Vagina (tissue), 2 donors: ENCODE data around the gene DSPP. TPM values are rescaled to one million over a fixed set of nuclear protein-coding genes. Genes with fewer than 3 reads are reported as not detected.
A peak's percentile ranks its signal among the peaks of the same experiment; 100 is the strongest.

Experiments used
- DNase-seq, 2 donors: peaks; one replicate each; pipeline ENCODE4 v3.0.0-alpha.2; 2017; ENCODE audit errors: extremely low spot score in 2 of 2
- H3K27ac ChIP-seq: fragments of 200-600 bp; sonication (generic); one replicate; pipeline ENCODE4 v1.5.1; 2019
- H3K27me3 ChIP-seq: fragments of 200-600 bp; sonication (generic); one replicate; pipeline ENCODE4 v1.5.1; 2019
- H3K36me3 ChIP-seq, 2 donors: fragments of 200-600 bp; sonication (generic); one replicate each; pipeline ENCODE4 v1.5.1; 2017 to 2019
- H3K4me1 ChIP-seq: fragments of 200-600 bp; sonication (generic); one replicate; pipeline ENCODE4 v1.5.1; 2019
- H3K4me3 ChIP-seq, 2 donors: fragments of 200-600 bp; sonication (generic); 1 replicate in 1 of 2; 2 replicates in 1 of 2; pipeline ENCODE4 v1.5.1; 2016 to 2019
- H3K9me3 ChIP-seq: fragments of 200-600 bp; sonication (generic); one replicate; pipeline ENCODE4 v1.5.1; 2019
- CTCF ChIP-seq, 3 experiments: fragments of 450-650 bp in 2 of 3; fragments of 200-600 bp in 1 of 3; sonication (generic) in 1 of 3; IDR thresholded peaks; one replicate each; pipeline ENCODE4 v1.5.1; 2017 to 2019; ENCODE audit warnings: antibody characterized with exemption in 3 of 3, mild to moderate bottlenecking in 2 of 3, moderate library complexity in 2 of 3
- POLR2A ChIP-seq, 2 donors: fragments of 450-650 bp; IDR thresholded peaks; one replicate each; pipeline ENCODE4 v1.6.1; 2017; ENCODE audit warnings: antibody characterized with exemption in 2 of 2, mild to moderate bottlenecking in 2 of 2, moderate library complexity in 2 of 2
- POLR2AphosphoS5 ChIP-seq, 2 donors: sonication (generic); formaldehyde crosslinking; IDR thresholded peaks; one replicate each; pipeline ENCODE4 v1.9.0; 2017; ENCODE audit warnings: antibody characterized with exemption in 2 of 2, mild to moderate bottlenecking in 2 of 2, low read depth in 1 of 2; ENCODE audit not compliant: insufficient read depth in 1 of 2
- intact Hi-C: fragments of 100-400 bp; cut with DNase I; formaldehyde crosslinking; loops from one replicate; pipeline ENCODE4 v1.15.1; 2023
- total RNA-seq: library from RNA; depleted of rRNA; stranded (reverse); fragments of >200 nt; gene quantifications from one replicate; pipeline ENCODE4 v1.2.3, GENCODE V29; 2016

The DSPP gene
- total RNA-seq, 1 donor from 2014 or later = not detected

- no peak for DNase-seq
- Histone ChIP-seq H3K4me1 (no peaks in the 10 kb centered on the region), H3K27me3 (no peaks in the 10 kb centered on the region), H3K36me3 (no peaks in the 10 kb centered on the region), H3K4me3 (no peak overlapping the region), H3K9me3 (no peaks in the 10 kb centered on the region), H3K27ac (no peak overlapping the region)
- TF ChIP-seq POLR2A (IDR thresholded peaks at IDR 0.05) (no peak), CTCF (IDR thresholded peaks at IDR 0.05) (no peak), POLR2AphosphoS5 (IDR thresholded peaks at IDR 0.05; ENCODE audit: insufficient read depth in 1 of 2, low read depth in 1 of 2) (no peak)
- intact Hi-C loops = no loop called here
Measured at GRCh38 chr4:87579478-87579877, 28.9 kb upstream of the DSPP start.

GRCh38 chr4:87580057-87580456 lies 28.3 kb upstream of the DSPP start:
- TF ChIP-seq CTCF (IDR thresholded peaks at IDR 0.05) (no peak), POLR2A (IDR thresholded peaks at IDR 0.05) (no peak), POLR2AphosphoS5 (IDR thresholded peaks at IDR 0.05; ENCODE audit: insufficient read depth in 1 of 2, low read depth in 1 of 2) (no peak)
- H3K27me3 ChIP-seq = no peaks in the 10 kb centered on the region

GRCh38 chr4:87584222-87584908 lies 24.0 kb upstream of the DSPP start:
- Histone ChIP-seq H3K9me3 (no peaks in the 10 kb centered on the region), H3K27ac (no peak overlapping the region), H3K27me3 (no peaks in the 10 kb centered on the region), H3K36me3 (no peaks in the 10 kb centered on the region), H3K4me3 (no peak overlapping the region), H3K4me1 (peaks cover 7% of the 10 kb centered on the region)
- no peak for TF ChIP-seq CTCF (IDR thresholded peaks at IDR 0.05)
- no peak for TF ChIP-seq POLR2A (IDR thresholded peaks at IDR 0.05)
- TF ChIP-seq POLR2AphosphoS5 (IDR thresholded peaks at IDR 0.05; ENCODE audit: insufficient read depth in 1 of 2, low read depth in 1 of 2) = no peak
- DNase-seq = no peak
- intact Hi-C loops = no loop called here

More at GRCh38 chr4:87580057-87580456, 28.3 kb upstream of the DSPP start:
- no peak overlapping the region for H3K27ac ChIP-seq
- H3K4me1 ChIP-seq = no peaks in the 10 kb centered on the region
- H3K36me3 ChIP-seq = no peaks in the 10 kb centered on the region
- H3K9me3 ChIP-seq = no peaks in the 10 kb centered on the region
- no peak for DNase-seq
- no peak overlapping the region for H3K4me3 ChIP-seq
- intact Hi-C loops = no loop called here

- no peak for DNase-seq
- Histone ChIP-seq H3K27ac (peak overlapping the region; percentile 55), H3K27me3 (no peaks in the 10 kb centered on the region), H3K36me3 (no peaks in the 10 kb centered on the region), H3K4me1 (peaks cover 7% of the 10 kb centered on the region), H3K4me3 (no peak overlapping the region), H3K9me3 (no peaks in the 10 kb centered on the region)
- intact Hi-C loops = no loop called here
- TF ChIP-seq CTCF (IDR thresholded peaks at IDR 0.05) (no peak), POLR2AphosphoS5 (IDR thresholded peaks at IDR 0.05; ENCODE audit: insufficient read depth in 1 of 2, low read depth in 1 of 2) (peak in 1 of 2 donors; percentile 65)
Measured at GRCh38 chr4:87589531-87589930, 18.8 kb upstream of the DSPP start.

GRCh38 chr4:87592124-87592523 lies 16.2 kb upstream of the DSPP start:
- TF ChIP-seq CTCF (IDR thresholded peaks at IDR 0.05) (no peak), POLR2AphosphoS5 (IDR thresholded peaks at IDR 0.05; ENCODE audit: insufficient read depth in 1 of 2, low read depth in 1 of 2) (no peak), POLR2A (IDR thresholded peaks at IDR 0.05) (no peak)
- Histone ChIP-seq H3K27ac (no peak overlapping the region), H3K27me3 (no peaks in the 10 kb centered on the region), H3K4me1 (peaks cover 7% of the 10 kb centered on the region), H3K9me3 (no peaks in the 10 kb centered on the region), H3K4me3 (no peak overlapping the region), H3K36me3 (no peaks in the 10 kb centered on the region)
- no peak for DNase-seq
- intact Hi-C loops = no loop called here
